Neural progenitor cell (in vitro differentiated cells): Measurements from ENCODE around the gene CCL15.

Experiments used
- EZH2 ChIP-seq: fragments of 200-600 bp; sonication (generic); IDR thresholded peaks from 2 replicates; pipeline ENCODE4 v1.6.1; 2017; ENCODE audit warnings: antibody characterized with exemption, mild to moderate bottlenecking, moderate library complexity
- EZH2phosphoT487 ChIP-seq: fragments of 200-600 bp; sonication (generic); IDR thresholded peaks from 2 replicates; pipeline ENCODE4 v1.6.1; 2017; ENCODE audit warnings: antibody characterized with exemption
- TF ChIP-seq, protein P1 (sequence below): fragments of 200-600 bp; sonication (generic); IDR thresholded peaks from 2 replicates; pipeline ENCODE4 v1.5.1; 2017; ENCODE audit warnings: antibody characterized with exemption, mild to moderate bottlenecking

DNA sequence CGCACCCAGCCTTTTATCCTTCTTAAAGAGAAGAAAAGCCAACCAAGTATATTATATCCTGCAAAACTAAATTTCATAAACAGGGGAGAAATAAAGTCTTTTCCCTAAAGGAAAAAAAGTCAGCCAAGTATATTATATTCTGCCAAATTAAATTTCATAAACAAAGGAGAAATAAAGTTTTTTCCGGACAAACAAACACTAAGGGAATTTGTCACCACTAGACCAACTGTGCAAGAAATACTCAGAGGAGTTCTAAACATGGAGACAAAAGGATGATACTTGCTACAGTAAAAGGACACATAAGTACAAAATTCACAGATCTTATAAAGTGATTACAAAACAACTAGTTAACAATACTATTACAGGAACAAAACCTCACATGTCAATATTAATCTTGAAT lies 48.3 kb upstream of the CCL15 start:
- TF ChIP-seq, protein P1, sequence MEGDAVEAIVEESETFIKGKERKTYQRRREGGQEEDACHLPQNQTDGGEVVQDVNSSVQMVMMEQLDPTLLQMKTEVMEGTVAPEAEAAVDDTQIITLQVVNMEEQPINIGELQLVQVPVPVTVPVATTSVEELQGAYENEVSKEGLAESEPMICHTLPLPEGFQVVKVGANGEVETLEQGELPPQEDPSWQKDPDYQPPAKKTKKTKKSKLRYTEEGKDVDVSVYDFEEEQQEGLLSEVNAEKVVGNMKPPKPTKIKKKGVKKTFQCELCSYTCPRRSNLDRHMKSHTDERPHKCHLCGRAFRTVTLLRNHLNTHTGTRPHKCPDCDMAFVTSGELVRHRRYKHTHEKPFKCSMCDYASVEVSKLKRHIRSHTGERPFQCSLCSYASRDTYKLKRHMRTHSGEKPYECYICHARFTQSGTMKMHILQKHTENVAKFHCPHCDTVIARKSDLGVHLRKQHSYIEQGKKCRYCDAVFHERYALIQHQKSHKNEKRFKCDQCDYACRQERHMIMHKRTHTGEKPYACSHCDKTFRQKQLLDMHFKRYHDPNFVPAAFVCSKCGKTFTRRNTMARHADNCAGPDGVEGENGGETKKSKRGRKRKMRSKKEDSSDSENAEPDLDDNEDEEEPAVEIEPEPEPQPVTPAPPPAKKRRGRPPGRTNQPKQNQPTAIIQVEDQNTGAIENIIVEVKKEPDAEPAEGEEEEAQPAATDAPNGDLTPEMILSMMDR: no peak
- TF ChIP-seq EZH2: no peak
- no peak for TF ChIP-seq EZH2phosphoT487
